Osteoblast (primary cell): ENCODE data around the gene UVSSA. TPM values are rescaled to one million over a fixed set of nuclear protein-coding genes. Genes with fewer than 3 reads are reported as not detected.

ENCODE experiments used
- DNase-seq: peaks from one replicate; pipeline ENCODE4 v3.0.0; 2011; ENCODE audit warnings: low spot score, mixed read lengths; ENCODE audit not compliant: insufficient read length; ENCODE audit errors: missing footprints
- H2AFZ ChIP-seq: 2 replicates; pipeline ENCODE4 v1.6.0; 2011; ENCODE audit warnings: mild to moderate bottlenecking, low read length
- H3K27ac ChIP-seq: 2 replicates; pipeline ENCODE4 v1.5.1; 2011; ENCODE audit warnings: mild to moderate bottlenecking, low read depth, low read length, moderate library complexity
- H3K27me3 ChIP-seq: 2 replicates; pipeline ENCODE4 v1.6.0; 2012; ENCODE audit warnings: mild to moderate bottlenecking, control low read depth, inconsistent platforms, low read length, moderate library complexity; ENCODE audit not compliant: insufficient read depth
- H3K36me3 ChIP-seq: 2 replicates; pipeline ENCODE4 v1.5.1; 2011; ENCODE audit warnings: mild to moderate bottlenecking, low read length, control low read depth, moderate library complexity; ENCODE audit not compliant: insufficient read depth
- H3K4me1 ChIP-seq: 2 replicates; pipeline ENCODE4 v1.5.1; 2011; ENCODE audit warnings: mild to moderate bottlenecking, low read length, control low read depth, moderate library complexity; ENCODE audit not compliant: insufficient read depth
- H3K4me2 ChIP-seq: 2 replicates; pipeline ENCODE4 v1.6.0; 2011; ENCODE audit warnings: mild to moderate bottlenecking, low read length; ENCODE audit not compliant: insufficient read depth
- H3K4me3 ChIP-seq: fragments of 200-600 bp; sonication (generic); 3 replicates; pipeline ENCODE4 v1.5.1; 2012; ENCODE audit warnings: mild to moderate bottlenecking, low read length, inconsistent platforms; ENCODE audit not compliant: insufficient read depth
- H3K79me2 ChIP-seq: 2 replicates; pipeline ENCODE4 v1.6.0; 2012; ENCODE audit warnings: mild to moderate bottlenecking, low read length, control low read depth, inconsistent platforms; ENCODE audit not compliant: insufficient read depth
- H3K9me3 ChIP-seq: 2 replicates; pipeline ENCODE4 v1.5.1; 2011; ENCODE audit warnings: low read depth, low read length, control low read depth
- H4K20me1 ChIP-seq: 2 replicates; pipeline ENCODE4 v1.6.0; 2012; ENCODE audit warnings: mild to moderate bottlenecking, low read length, control low read depth; ENCODE audit not compliant: insufficient read depth
- total RNA-seq: library from RNA; depleted of rRNA; stranded (reverse); fragments of >200 nt; gene quantifications from 2 replicates; pipeline ENCODE4 v1.2.3, GENCODE V29; 2012
- TF ChIP-seq, protein P1 (sequence below): IDR thresholded peaks from 2 replicates; pipeline ENCODE4 v1.5.1; 2011; ENCODE audit warnings: mild to moderate bottlenecking, low read depth, low read length, moderate library complexity; ENCODE audit errors: extremely low read depth

The UVSSA gene
- total RNA-seq, 1 donor, result 14.8 TPM

DNA sequence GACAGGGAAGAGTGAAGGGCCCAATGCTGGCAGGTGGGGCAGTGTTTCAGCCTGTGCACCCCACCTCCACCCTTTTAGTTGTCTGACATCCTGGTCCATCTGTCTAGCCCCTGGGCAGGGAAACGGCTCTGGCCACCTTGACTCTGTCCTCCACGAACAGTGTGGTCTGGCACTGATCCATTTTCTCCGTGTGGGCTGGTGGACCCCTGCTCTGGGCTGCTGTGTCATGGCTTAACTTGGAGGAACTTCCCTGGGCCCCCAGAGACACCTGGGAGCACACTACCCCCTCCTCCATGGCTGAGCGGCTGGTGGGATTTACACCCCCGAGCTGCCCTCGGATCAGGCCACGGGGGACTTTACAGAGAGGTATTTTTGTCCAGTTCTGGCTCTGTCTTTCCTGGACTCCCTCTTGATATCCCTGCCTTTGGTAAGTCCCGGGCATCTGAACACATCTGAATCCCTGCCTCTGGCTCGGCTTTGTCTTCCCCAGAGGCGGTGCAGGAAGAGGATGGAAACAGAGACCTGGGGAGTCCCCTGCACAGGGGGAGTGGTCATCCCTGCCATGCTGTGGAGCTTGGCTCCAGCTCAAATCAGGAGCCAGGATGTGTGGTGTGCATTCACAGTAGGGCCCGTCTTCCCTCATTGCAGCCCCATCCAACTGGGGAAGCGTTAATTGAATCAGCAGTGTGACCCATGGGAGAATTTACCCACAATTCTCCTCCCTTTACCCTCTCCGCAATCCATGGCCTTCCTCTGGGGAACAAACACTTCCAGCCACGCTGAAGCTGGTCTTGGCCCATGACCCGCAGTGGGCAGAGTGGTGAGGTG, 65.6 kb downstream of the UVSSA start:
- H3K9me3 ChIP-seq, result no peaks in the 10 kb centered on the region
- H3K4me2 ChIP-seq, result no peak overlapping the region
- no peak overlapping the region for H3K27ac ChIP-seq
- TF ChIP-seq, protein P1, sequence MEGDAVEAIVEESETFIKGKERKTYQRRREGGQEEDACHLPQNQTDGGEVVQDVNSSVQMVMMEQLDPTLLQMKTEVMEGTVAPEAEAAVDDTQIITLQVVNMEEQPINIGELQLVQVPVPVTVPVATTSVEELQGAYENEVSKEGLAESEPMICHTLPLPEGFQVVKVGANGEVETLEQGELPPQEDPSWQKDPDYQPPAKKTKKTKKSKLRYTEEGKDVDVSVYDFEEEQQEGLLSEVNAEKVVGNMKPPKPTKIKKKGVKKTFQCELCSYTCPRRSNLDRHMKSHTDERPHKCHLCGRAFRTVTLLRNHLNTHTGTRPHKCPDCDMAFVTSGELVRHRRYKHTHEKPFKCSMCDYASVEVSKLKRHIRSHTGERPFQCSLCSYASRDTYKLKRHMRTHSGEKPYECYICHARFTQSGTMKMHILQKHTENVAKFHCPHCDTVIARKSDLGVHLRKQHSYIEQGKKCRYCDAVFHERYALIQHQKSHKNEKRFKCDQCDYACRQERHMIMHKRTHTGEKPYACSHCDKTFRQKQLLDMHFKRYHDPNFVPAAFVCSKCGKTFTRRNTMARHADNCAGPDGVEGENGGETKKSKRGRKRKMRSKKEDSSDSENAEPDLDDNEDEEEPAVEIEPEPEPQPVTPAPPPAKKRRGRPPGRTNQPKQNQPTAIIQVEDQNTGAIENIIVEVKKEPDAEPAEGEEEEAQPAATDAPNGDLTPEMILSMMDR, result no peak
- peak; percentile 84 for DNase-seq
- no peak overlapping the region for H2AFZ ChIP-seq
- H3K79me2 ChIP-seq, result no peaks in the 10 kb centered on the region
- no peak overlapping the region for H3K4me3 ChIP-seq
- H4K20me1 ChIP-seq, result peaks cover 4% of the 10 kb centered on the region
- no peaks in the 10 kb centered on the region for H3K4me1 ChIP-seq
- H3K27me3 ChIP-seq, result peaks cover 42% of the 10 kb centered on the region
- no peaks in the 10 kb centered on the region for H3K36me3 ChIP-seq

DNA sequence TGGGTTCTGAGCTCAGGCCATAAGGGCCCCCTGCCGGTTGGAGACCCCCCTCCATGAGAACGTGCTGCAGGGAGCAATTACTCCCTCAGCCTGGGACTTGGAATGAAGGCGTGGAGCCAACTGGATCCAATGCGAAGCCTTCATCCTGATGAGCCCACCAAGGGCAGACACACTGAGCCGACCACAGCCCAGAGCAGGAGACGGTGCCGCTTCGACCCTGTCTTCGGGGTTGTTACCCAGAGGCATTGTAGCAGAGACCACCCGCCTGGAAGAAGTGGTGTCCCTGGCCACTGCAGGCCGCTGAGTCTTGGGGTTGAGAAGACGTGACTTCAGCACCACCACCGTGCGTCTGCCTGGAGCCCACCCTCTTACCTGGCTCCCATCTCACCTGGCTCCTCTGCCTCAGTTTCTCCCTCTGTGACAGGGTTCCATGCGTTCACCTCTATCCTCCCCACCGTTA, 66.2 kb downstream of the UVSSA start:
- DNase-seq, result peak; percentile 90

DNA sequence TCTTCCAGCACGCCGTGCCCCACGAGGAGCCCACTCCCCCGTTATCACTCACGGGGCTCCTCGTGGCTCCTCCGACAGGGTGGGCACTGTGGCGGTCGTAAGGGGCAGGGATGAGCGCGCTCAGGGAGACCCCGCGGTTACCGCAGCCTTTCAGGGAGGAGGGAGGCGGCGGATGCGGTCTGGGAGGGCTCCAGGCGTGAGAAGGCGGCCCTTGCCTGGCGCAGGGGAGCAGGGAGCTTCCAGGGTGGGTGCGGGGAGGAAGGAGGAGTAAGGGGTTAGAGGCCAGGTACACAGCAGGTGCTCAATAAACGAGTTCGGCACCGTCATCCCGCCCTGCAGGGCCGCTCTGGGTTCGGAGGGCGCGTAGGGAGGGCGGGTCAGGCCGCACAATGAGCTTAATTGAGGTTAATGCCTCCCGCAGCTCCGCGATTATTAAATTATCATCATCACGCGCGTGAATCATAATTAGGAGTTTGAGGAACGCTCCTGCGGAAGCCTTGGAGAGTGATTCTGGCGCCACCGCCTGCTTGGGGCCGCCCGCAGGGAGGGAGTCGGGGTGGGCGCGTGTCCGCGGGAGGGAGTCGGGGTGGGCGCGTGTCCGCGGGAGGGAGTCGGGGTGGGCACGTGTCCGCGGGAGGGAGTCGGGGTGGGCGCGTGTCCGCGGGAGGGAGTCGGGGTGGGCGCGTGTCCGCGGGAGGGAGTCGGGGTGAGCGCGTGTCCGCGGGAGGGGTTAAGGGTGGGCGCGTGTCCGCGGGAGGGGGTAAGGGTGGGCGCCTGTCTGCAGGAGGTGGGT, 66.9 kb downstream of the UVSSA start:
- no peak overlapping the region for H2AFZ ChIP-seq
- DNase-seq, result peak; percentile 71
- H4K20me1 ChIP-seq, result peaks cover 4% of the 10 kb centered on the region
- H3K9me3 ChIP-seq, result no peaks in the 10 kb centered on the region
- H3K27me3 ChIP-seq, result peaks cover 31% of the 10 kb centered on the region
- H3K4me1 ChIP-seq, result no peaks in the 10 kb centered on the region
- no peaks in the 10 kb centered on the region for H3K79me2 ChIP-seq
- no peaks in the 10 kb centered on the region for H3K36me3 ChIP-seq
- no peak overlapping the region for H3K4me3 ChIP-seq
- H3K4me2 ChIP-seq, result no peak overlapping the region
- no peak overlapping the region for H3K27ac ChIP-seq
- TF ChIP-seq, protein P1, result no peak

More for the DNA sequence above, 66.2 kb downstream of the UVSSA start:
- no peak overlapping the region for H2AFZ ChIP-seq
- H3K4me1 ChIP-seq, result no peaks in the 10 kb centered on the region
- H3K79me2 ChIP-seq, result no peaks in the 10 kb centered on the region
- H3K27ac ChIP-seq, result no peak overlapping the region
- H4K20me1 ChIP-seq, result peaks cover 4% of the 10 kb centered on the region
- H3K27me3 ChIP-seq, result peaks cover 38% of the 10 kb centered on the region
- no peaks in the 10 kb centered on the region for H3K9me3 ChIP-seq
- no peak overlapping the region for H3K4me3 ChIP-seq
- H3K4me2 ChIP-seq, result no peak overlapping the region
- TF ChIP-seq, protein P1, result no peak
- H3K36me3 ChIP-seq, result no peaks in the 10 kb centered on the region
